HEK293T (cell line): Measurements from ENCODE around the gene TCAP.

Experiments used
- BHLHE40 ChIP-seq: fragments of 450-650 bp; IDR thresholded peaks from 2 replicates; pipeline ENCODE4 v1.6.1; 2016; ENCODE audit warnings: mild to moderate bottlenecking, moderate library complexity, borderline replicate concordance
- CTBP1 ChIP-seq: fragments of 450-650 bp; IDR thresholded peaks from 2 replicates; pipeline ENCODE4 v1.6.1; 2016; ENCODE audit warnings: borderline replicate concordance
- FOXA1 ChIP-seq: fragments of 450-650 bp; IDR thresholded peaks from 2 replicates; pipeline ENCODE4 v1.6.1; 2016; ENCODE audit warnings: mild to moderate bottlenecking
- FOXK2 ChIP-seq: fragments of 450-650 bp; IDR thresholded peaks from 2 replicates; pipeline ENCODE4 v1.6.1; 2016; ENCODE audit warnings: mild to moderate bottlenecking
- FOXM1 ChIP-seq: fragments of 450-650 bp; IDR thresholded peaks from 2 replicates; pipeline ENCODE4 v1.6.1; 2017; ENCODE audit warnings: mild to moderate bottlenecking, borderline replicate concordance
- HDGF ChIP-seq: fragments of 450-650 bp; IDR thresholded peaks from 2 replicates; pipeline ENCODE4 v1.6.1; 2017; ENCODE audit warnings: antibody characterized with exemption, borderline replicate concordance
- L3MBTL2 ChIP-seq: fragments of 450-650 bp; conservative IDR thresholded peaks from 2 replicates; pipeline ENCODE4 v1.6.1; 2016; ENCODE audit warnings: mild to moderate bottlenecking
- LEF1 ChIP-seq: fragments of 450-650 bp; IDR thresholded peaks from 2 replicates; pipeline ENCODE4 v1.6.1; 2017; ENCODE audit warnings: mild to moderate bottlenecking, borderline replicate concordance
- NFRKB ChIP-seq: fragments of 450-650 bp; IDR thresholded peaks from 2 replicates; pipeline ENCODE4 v1.6.1; 2016; ENCODE audit warnings: mild to moderate bottlenecking, moderate library complexity
- SP1 ChIP-seq: fragments of 450-650 bp; IDR thresholded peaks from 2 replicates; pipeline ENCODE4 v1.6.1; 2017
- SUZ12 ChIP-seq: fragments of 450-650 bp; IDR thresholded peaks from 2 replicates; pipeline ENCODE4 v1.6.1; 2016; ENCODE audit warnings: mild to moderate bottlenecking
- TARDBP ChIP-seq: fragments of 450-650 bp; IDR thresholded peaks from 2 replicates; pipeline ENCODE4 v1.6.1; 2016
- TF ChIP-seq, protein P1 (sequence below): fragments of 450-650 bp; IDR thresholded peaks from 2 replicates; pipeline ENCODE4 v1.6.1; 2016

DNA sequence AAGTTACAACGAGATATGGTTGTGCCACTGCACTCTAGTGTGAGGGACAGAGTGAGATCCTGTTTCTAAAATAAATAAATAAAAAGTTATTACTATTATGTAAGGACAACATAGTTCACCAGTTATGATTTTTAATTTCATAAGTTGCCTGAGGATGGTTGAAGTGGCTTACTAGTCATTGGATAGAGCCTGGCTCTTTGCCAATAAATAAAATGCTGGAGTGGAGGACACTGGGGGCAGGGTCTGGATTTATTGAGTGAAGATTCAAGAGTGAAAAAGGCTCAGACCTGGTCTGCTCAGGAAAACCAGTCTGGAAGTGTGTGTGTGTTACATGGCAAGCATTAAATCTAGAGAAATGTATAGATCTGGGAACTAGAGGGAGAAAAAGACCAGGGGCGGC is 26.1 kb upstream of the TCAP start:
- TF ChIP-seq BHLHE40 (no peak), HDGF (no peak), FOXK2 (no peak), SUZ12 (no peak), NFRKB (no peak), TARDBP (no peak), FOXM1 (no peak), SP1 (no peak), CTBP1 (no peak), FOXA1 (no peak), L3MBTL2 (no peak), LEF1 (no peak)
- TF ChIP-seq, protein P1, sequence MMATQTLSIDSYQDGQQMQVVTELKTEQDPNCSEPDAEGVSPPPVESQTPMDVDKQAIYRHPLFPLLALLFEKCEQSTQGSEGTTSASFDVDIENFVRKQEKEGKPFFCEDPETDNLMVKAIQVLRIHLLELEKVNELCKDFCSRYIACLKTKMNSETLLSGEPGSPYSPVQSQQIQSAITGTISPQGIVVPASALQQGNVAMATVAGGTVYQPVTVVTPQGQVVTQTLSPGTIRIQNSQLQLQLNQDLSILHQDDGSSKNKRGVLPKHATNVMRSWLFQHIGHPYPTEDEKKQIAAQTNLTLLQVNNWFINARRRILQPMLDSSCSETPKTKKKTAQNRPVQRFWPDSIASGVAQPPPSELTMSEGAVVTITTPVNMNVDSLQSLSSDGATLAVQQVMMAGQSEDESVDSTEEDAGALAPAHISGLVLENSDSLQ: no peak
